Gastrocnemius medialis (tissue), 4 donors: ENCODE data around the gene ZNF765. TPM values are rescaled to one million over a fixed set of nuclear protein-coding genes. Genes with fewer than 3 reads are reported as not detected.
"Not testable (repeated sequence)": the region's sequence is repeated elsewhere in the genome, so short reads cannot be mapped to it uniquely, and the experiment has no call there.

ENCODE experiments used
- ATAC-seq, 2 donors: fragments of 150-250 bp; one replicate each; pipeline ENCODE4 v1.9.1; 2016
- DNase-seq, 2 donors: peaks; one replicate each; pipeline ENCODE4 v3.0.0-alpha.2; 2019
- H3K27ac ChIP-seq, 4 donors: fragments of 200-600 bp; sonication (generic); 1 replicate in 1 of 4; 2 replicates in 3 of 4; pipeline ENCODE4 v1.5.1; 2016 to 2018; ENCODE audit warnings: mild to moderate bottlenecking in 2 of 4, moderate library complexity in 1 of 4
- H3K27me3 ChIP-seq, 3 donors: fragments of 200-600 bp; sonication (generic) in 2 of 3; 1 replicate in 1 of 3; 2 replicates in 2 of 3; pipeline versions ENCODE4 v1.5.1 to v1.6.0; 2016 to 2019; ENCODE audit warnings: mild to moderate bottlenecking in 1 of 3, moderate library complexity in 1 of 3
- H3K36me3 ChIP-seq, 2 donors: fragments of 200-600 bp; sonication (generic) in 1 of 2; one replicate each; pipeline ENCODE4 v1.5.1; 2017 to 2018
- H3K4me1 ChIP-seq, 2 donors: fragments of 200-600 bp; sonication (generic) in 1 of 2; one replicate each; pipeline ENCODE4 v1.5.1; 2016 to 2017; ENCODE audit warnings: mild to moderate bottlenecking in 2 of 2
- H3K4me3 ChIP-seq, 4 donors: fragments of 200-600 bp; sonication (generic) in 3 of 4; 1 replicate in 1 of 4; 2 replicates in 3 of 4; pipeline ENCODE4 v1.5.1; 2016 to 2019; ENCODE audit warnings: mild to moderate bottlenecking in 2 of 4
- H3K9me3 ChIP-seq, 3 donors: fragments of 200-600 bp; sonication (generic) in 2 of 3; 1 replicate in 1 of 3; 2 replicates in 2 of 3; pipeline ENCODE4 v1.5.1; 2016 to 2019
- CTCF ChIP-seq, 5 experiments: fragments of 450-650 bp in 3 of 5; fragments of 200-600 bp in 2 of 5; sonication (generic) in 2 of 5; IDR thresholded peaks in 4 of 5; conservative IDR thresholded peaks in 1 of 5; 1 replicate in 4 of 5; 2 replicates in 1 of 5; pipeline ENCODE4 v1.5.1; 2016 to 2019; ENCODE audit warnings: antibody characterized with exemption in 5 of 5, mild to moderate bottlenecking in 3 of 5, moderate library complexity in 3 of 5
- POLR2A ChIP-seq, 2 donors: fragments of 450-650 bp; IDR thresholded peaks; one replicate each; pipeline ENCODE4 v1.6.1; 2017; ENCODE audit warnings: antibody characterized with exemption in 2 of 2, mild to moderate bottlenecking in 2 of 2, moderate library complexity in 2 of 2
- in situ Hi-C, 4 donors: fragments of 200-750 bp; cut with MboI; loops; one replicate each; pipeline versions ENCODE4 v1.15.0 to v1.8.0; 2017; ENCODE audit warnings: low sequenced_read_pairs in 4 of 4
- intact Hi-C: fragments of 100-400 bp; cut with DNase I; formaldehyde crosslinking; loops from one replicate; pipeline ENCODE4 v1.15.1; 2023; ENCODE audit warnings: low total_unique reads
- total RNA-seq, 4 donors: library from RNA; depleted of rRNA; stranded (reverse); fragments of >200 nt; gene quantifications; one replicate each; pipeline versions ENCODE4 v1.1.0 to v1.2.3, GENCODE V29; 2016

Gene ZNF765
- total RNA-seq, 4 donors from 2014 or later, result 3.8 to 9.8 (median 5.3) TPM

GRCh38 chr19:53424968-53425597, 30.1 kb downstream of the ZNF765 start:
- H3K4me3 ChIP-seq, result no peak overlapping the region
- no peak overlapping the region for H3K27ac ChIP-seq
- ATAC-seq (peak; percentile 66 to 82), DNase-seq (peak; percentile 35 to 37)
- no peaks in the 10 kb centered on the region for H3K36me3 ChIP-seq
- TF ChIP-seq CTCF (IDR thresholded peaks at IDR 0.05 in 4 of 5, conservative IDR thresholded peaks at IDR 0.05 in 1 of 5), result peak; percentile 35 to 71 (median 67)
- no peak for TF ChIP-seq POLR2A (IDR thresholded peaks at IDR 0.05)
- H3K9me3 ChIP-seq, result no peaks in the 10 kb centered on the region
- intact Hi-C loops, result loop anchor here (10.0 kb wide), 1 partner anchor 320 kb away; no protein-coding TSS in a partner anchor
- in situ Hi-C loops, result loop anchor here in 2 of 4 donors (10.0 to 25.0 kb wide), 2 partner anchors 312 to 320 kb away; no protein-coding TSS in a partner anchor
- H3K27me3 ChIP-seq, result no peaks in the 10 kb centered on the region
- H3K4me1 ChIP-seq, result no peaks in the 10 kb centered on the region

GRCh38 chr19:53431399-53432087, 36.6 kb downstream of the ZNF765 start, which contains the start of gene ZNF761:
Gene ZNF761, plus strand, starts transcription at chr19:53431984. Its CDS starts 15,285 bp downstream, at chr19:53447269.
- peaks cover 0 to 7% of the 10 kb centered on the region in 2 donors for H3K4me1 ChIP-seq
- ATAC-seq (peak; percentile 98), DNase-seq (peak; percentile 87 to 90)
- in situ Hi-C loops, result loop anchor here in 1 of 4 donors (25.0 kb wide), 1 partner anchor 306 kb away; no protein-coding TSS in a partner anchor
- intact Hi-C loops, result loop anchor here (1.0 to 10.0 kb wide), 5 partner anchors 36 to 546 kb away; partner anchors contain the start of genes ZNF665, ZNF765 and ZNF813
- no peaks in the 10 kb centered on the region for H3K27me3 ChIP-seq
- peak within 1 kb of the TSS; percentile 74 to 91 (median 81) for H3K4me3 ChIP-seq
- no peaks in the 10 kb centered on the region for H3K36me3 ChIP-seq
- H3K27ac ChIP-seq, result peak within 1 kb of the TSS; percentile 72 to 74 (median 74)
- no peaks in the 10 kb centered on the region for H3K9me3 ChIP-seq
- TF ChIP-seq POLR2A (IDR thresholded peaks at IDR 0.05) (peak; percentile 67 to 84), CTCF (IDR thresholded peaks at IDR 0.05 in 4 of 5, conservative IDR thresholded peaks at IDR 0.05 in 1 of 5) (peak in 4 of 5 experiments; percentile 35 to 45 (median 40))

GRCh38 chr19:53432088-53432661, 37.2 kb downstream of the ZNF765 start:
- peak overlapping the region; percentile 74 to 91 (median 81) for H3K4me3 ChIP-seq
- peak overlapping the region; percentile 68 to 74 (median 72) for H3K27ac ChIP-seq
- peaks cover 0 to 7% of the 10 kb centered on the region in 2 donors for H3K4me1 ChIP-seq
- intact Hi-C loops, result loop anchor here (5.0 to 10.0 kb wide), 2 partner anchors 237 to 545 kb away; partner anchors contain the start of gene ZNF665
- H3K27me3 ChIP-seq, result no peaks in the 10 kb centered on the region
- H3K9me3 ChIP-seq, result no peaks in the 10 kb centered on the region
- no peak for TF ChIP-seq CTCF (IDR thresholded peaks at IDR 0.05 in 4 of 5, conservative IDR thresholded peaks at IDR 0.05 in 1 of 5)
- no peak for TF ChIP-seq POLR2A (IDR thresholded peaks at IDR 0.05)
- DNase-seq (peak in 1 of 2 donors; percentile 10), ATAC-seq (peak; percentile 25 to 32)
- in situ Hi-C loops, result loop anchor here in 1 of 4 donors (25.0 kb wide), 1 partner anchor 305 kb away; no protein-coding TSS in a partner anchor
- H3K36me3 ChIP-seq, result no peaks in the 10 kb centered on the region

GRCh38 chr19:53443809-53444208, 48.9 kb downstream of the ZNF765 start:
- in situ Hi-C loops, result loop anchor here in 1 of 4 donors (25.0 kb wide), 1 partner anchor 293 kb away; no protein-coding TSS in a partner anchor
- peaks cover 7 to 65% of the 10 kb centered on the region in 2 donors for H3K36me3 ChIP-seq
- intact Hi-C loops, H3K27ac ChIP-seq, H3K4me1 ChIP-seq, DNase-seq, ATAC-seq, H3K4me3 ChIP-seq, H3K27me3 ChIP-seq, H3K9me3 ChIP-seq: not testable (repeated sequence)

GRCh38 chr19:53447196-53447595, 52.2 kb downstream of the ZNF765 start:
- H3K4me1 ChIP-seq, H3K27me3 ChIP-seq, intact Hi-C loops, H3K27ac ChIP-seq, ATAC-seq, DNase-seq, H3K9me3 ChIP-seq, H3K4me3 ChIP-seq: not testable (repeated sequence)
- in situ Hi-C loops, result loop anchor here in 1 of 4 donors (25.0 kb wide), 1 partner anchor 290 kb away; no protein-coding TSS in a partner anchor
- peaks cover 7 to 74% of the 10 kb centered on the region in 2 donors for H3K36me3 ChIP-seq
